ENCODE data around the gene PDGFC.
"Not testable (repeated sequence)": the region's sequence is repeated elsewhere in the genome, so short reads cannot be mapped to it uniquely, and the experiment has no call there.

Gene PDGFC

GRCh38 chr4:156950948-156951347 lies 20.7 kb downstream of the PDGFC start:
- no peak for DNase-seq (ENCODE audit: low spot score)

- no peak for DNase-seq (ENCODE audit: low spot score)
Measured at GRCh38 chr4:156950090-156950489, 21.5 kb downstream of the PDGFC start.

- DNase-seq (ENCODE audit: low spot score): no peak
Measured at GRCh38 chr4:156949373-156949814, 22.2 kb downstream of the PDGFC start.

GRCh38 chr4:156948738-156949137 lies 22.9 kb downstream of the PDGFC start:
- DNase-seq (ENCODE audit: low spot score): no peak

GRCh38 chr4:156948133-156948532 lies 23.5 kb downstream of the PDGFC start:
- no peak for DNase-seq (ENCODE audit: low spot score)

- no peak for DNase-seq (ENCODE audit: low spot score)
Measured at GRCh38 chr4:156946516-156947424, 24.8 kb downstream of the PDGFC start.

- DNase-seq (ENCODE audit: low spot score): no peak
Measured at GRCh38 chr4:156945532-156945931, 26.1 kb downstream of the PDGFC start.

GRCh38 chr4:156942991-156943390 lies 28.6 kb downstream of the PDGFC start:
- DNase-seq (ENCODE audit: low spot score): no peak

GRCh38 chr4:156941940-156942548 lies 29.6 kb downstream of the PDGFC start:
- no peak for DNase-seq (ENCODE audit: low spot score)

- DNase-seq (ENCODE audit: low spot score): no peak
Measured at GRCh38 chr4:156939801-156940200, 31.8 kb downstream of the PDGFC start.

GRCh38 chr4:156939139-156939538 lies 32.5 kb downstream of the PDGFC start:
- no peak for DNase-seq (ENCODE audit: low spot score)

- no peak for DNase-seq (ENCODE audit: low spot score)
Measured at GRCh38 chr4:156934259-156934635, 37.4 kb downstream of the PDGFC start.

- no peak for DNase-seq (ENCODE audit: low spot score)
Measured at GRCh38 chr4:156933633-156934258, 37.9 kb downstream of the PDGFC start.

- DNase-seq (ENCODE audit: low spot score): not testable (repeated sequence)
Measured at GRCh38 chr4:156932360-156932759, 39.2 kb downstream of the PDGFC start.

GRCh38 chr4:156931267-156931666 lies 40.3 kb downstream of the PDGFC start:
- DNase-seq (ENCODE audit: low spot score): no peak

- DNase-seq (ENCODE audit: low spot score): no peak
Measured at GRCh38 chr4:156929386-156930105, 42.1 kb downstream of the PDGFC start.

- DNase-seq (ENCODE audit: low spot score): no peak
Measured at GRCh38 chr4:156924774-156925315, 46.8 kb downstream of the PDGFC start.

GRCh38 chr4:156923525-156923924 lies 48.1 kb downstream of the PDGFC start:
- no peak for DNase-seq (ENCODE audit: low spot score)

GRCh38 chr4:156915221-156915620 lies 56.4 kb downstream of the PDGFC start:
- DNase-seq (ENCODE audit: low spot score): no peak

GRCh38 chr4:156913234-156913633 lies 58.4 kb downstream of the PDGFC start:
- no peak for DNase-seq (ENCODE audit: low spot score)

- DNase-seq (ENCODE audit: low spot score): no peak
Measured at GRCh38 chr4:156909010-156909409, 62.6 kb downstream of the PDGFC start.

GRCh38 chr4:156906325-156906724 lies 65.3 kb downstream of the PDGFC start:
- no peak for DNase-seq (ENCODE audit: low spot score)

Measured in NAMALWA (cell line).